ENCODE data around the gene TNXB.
"Not testable (repeated sequence)": the region's sequence is repeated elsewhere in the genome, so short reads cannot be mapped to it uniquely, and the experiment has no call there.

Gene TNXB

GRCh38 chr6:31994421-31994820 is 114.7 kb downstream of the TNXB start:
- DNase-seq = not testable (repeated sequence)

Data from activated CD4-positive, CD25-positive, alpha-beta regulatory T cell (primary cell).